Activated T-cell treated with anti-CD3 and anti-CD28 coated beads for 4 hours (primary cell): ENCODE measurements around the gene POU2F1.

Experiments
- DNase-seq: peaks from one replicate; pipeline ENCODE4 v3.0.0-alpha.2; 2020

Gene POU2F1

DNA sequence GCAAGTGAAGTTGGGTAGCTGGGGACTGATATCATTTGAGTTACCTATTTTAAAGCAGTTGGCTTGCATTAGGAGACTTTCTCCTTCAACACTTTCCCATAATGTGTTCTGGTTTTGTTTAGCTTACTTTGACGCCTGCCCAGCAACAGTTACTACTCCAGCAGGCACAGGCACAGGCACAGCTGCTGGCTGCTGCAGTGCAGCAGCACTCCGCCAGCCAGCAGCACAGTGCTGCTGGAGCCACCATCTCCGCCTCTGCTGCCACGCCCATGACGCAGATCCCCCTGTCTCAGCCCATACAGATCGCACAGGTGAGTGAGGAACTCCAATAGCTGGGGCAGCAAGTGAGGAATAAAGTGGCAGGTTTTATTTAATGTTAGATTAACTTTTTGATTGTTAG, 153.3 kb downstream of the POU2F1 start:
- DNase-seq, result no peak

DNA sequence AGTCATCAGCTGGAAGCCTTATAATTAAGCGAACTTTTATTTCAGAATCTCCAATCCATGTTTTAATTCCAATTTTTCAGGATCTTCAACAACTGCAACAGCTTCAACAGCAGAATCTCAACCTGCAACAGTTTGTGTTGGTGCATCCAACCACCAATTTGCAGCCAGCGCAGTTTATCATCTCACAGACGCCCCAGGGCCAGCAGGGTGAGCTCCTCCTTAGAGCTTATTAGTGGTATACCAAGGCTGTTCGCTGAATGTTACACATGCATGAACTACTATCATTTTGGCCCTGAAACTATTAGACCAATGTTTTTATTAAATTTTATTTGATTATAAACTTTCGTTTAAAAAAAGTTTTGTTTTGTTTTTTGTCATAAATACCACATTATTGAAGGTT, 155.3 kb downstream of the POU2F1 start:
- DNase-seq, result no peak

DNA sequence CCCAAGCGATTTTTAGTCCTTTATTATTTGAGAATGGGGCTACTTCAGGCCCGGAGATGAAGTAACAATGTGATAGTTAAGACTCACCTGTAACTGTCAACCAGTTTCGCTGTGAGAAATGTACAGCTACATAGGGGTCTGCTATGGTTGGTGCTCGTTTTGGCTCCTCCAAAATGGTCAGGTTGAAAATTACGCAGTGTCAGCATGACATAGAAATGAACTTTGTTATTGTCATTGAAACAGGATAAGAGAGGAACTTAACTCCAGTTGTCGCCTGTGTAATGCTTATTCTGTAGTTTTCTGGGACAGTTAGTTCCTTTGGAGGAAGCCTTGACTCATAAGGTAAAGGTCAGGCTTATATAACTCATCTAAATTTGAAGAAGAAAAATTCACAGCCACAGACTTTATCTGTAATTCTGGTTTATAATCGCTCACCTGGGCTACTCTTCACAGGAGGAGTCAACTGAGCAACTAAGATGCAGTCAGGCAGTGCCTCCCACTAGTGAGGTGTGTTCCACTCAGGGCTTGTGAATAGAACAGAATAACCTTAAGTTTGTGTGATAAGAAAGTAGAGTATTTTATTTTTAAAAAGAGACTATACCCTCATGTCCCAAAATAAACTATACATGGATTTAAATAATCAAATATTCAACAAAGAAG, 166.7 kb downstream of the POU2F1 start:
- no peak for DNase-seq

DNA sequence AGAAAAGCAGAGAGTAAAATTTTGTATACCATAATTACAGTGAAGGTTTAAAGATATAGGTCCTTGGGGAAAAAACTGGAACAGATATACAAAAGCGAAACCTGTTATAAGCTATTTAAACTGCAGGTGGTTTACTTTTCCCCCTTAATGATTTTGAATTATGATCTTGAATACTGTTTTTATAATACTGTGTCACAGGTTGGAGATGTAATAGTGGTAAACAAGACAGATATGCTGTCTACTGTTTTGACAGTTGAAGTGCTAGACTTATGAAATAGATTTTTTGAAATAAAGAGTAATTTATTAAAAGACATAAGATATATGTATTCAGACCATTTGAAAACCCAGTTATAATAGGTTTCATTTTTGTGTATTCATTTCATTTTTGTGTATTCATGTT, 168.3 kb downstream of the POU2F1 start:
- no peak for DNase-seq

DNA sequence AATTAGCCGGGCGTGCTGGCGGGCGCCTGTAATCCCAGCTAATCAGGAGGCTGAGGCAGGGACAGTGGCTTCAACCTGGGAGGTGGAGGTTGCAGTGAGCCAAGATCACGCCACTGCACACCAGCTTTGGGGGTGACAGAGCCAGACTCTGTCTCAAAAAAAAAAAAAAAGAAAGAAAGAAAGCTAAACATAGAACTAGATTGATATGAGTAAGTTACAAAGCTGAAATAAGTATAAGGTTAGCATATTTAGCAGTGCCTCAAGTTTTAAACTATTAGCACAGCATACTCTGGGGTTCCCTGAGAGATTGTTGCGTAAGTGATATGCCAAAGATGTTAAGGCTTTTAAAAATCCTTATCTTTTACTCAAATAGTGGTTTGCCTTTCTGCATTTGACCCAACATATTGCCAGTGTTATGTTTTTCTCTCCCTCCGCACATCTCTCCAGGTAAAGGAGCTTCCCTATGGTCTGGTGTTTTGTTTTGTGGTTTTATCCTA, 171.6 kb downstream of the POU2F1 start:
- no peak for DNase-seq

DNA sequence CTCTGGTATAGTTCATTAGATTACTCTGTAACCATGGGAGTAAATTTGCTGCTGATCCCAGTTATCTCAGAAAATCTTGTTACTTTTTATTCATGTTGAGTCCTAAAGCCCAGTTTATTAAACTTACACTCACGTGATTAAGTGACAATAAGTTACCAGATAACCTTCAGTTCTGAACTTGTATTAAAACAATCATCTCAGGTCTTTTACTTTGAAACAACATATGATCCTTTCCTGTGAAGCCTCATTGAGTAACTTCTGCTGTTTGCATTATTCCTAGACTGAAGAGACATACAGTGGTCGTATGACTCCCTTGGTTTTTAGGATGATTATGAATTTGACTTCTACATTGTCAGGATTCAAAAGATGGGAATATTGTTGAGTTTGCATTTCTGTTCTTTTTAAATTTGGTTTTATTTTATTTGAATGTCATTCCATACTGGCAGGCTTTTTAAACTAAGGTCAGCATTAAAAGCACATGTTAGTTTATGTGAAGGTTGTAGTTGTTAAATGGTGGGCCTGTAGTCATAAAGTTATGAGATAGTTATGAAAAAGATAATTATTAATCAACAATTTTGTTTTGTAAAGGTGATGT, 179.8 kb downstream of the POU2F1 start:
- DNase-seq, result no peak

DNA sequence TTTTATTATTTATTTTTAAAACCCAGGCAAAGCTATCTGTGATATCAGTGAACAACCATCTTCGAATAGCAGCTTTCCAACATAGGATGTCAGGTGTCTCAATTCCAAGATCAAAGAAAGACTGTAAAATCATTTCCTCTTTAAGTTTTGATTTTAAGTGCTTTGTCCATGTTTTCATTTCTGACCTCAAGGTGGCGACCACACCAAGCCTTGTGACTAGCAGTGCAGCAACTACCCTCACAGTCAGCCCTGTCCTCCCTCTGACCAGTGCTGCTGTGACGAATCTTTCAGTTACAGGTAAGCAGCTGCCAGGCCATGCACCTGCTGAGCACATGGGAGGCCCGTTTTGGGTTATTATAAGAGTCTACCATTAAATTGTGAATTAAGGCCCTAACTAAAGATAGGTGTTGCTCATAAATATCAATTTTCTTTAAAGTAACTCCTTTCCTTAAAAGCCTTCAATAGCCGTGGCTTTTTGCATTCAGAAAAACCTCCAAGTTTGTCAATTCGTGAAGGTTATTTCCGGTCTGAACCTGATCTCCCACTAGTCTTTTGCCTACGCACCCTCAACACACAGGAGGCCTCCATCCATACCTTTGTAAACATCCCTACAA, 180.7 kb downstream of the POU2F1 start:
- peak; percentile 21 for DNase-seq

DNA sequence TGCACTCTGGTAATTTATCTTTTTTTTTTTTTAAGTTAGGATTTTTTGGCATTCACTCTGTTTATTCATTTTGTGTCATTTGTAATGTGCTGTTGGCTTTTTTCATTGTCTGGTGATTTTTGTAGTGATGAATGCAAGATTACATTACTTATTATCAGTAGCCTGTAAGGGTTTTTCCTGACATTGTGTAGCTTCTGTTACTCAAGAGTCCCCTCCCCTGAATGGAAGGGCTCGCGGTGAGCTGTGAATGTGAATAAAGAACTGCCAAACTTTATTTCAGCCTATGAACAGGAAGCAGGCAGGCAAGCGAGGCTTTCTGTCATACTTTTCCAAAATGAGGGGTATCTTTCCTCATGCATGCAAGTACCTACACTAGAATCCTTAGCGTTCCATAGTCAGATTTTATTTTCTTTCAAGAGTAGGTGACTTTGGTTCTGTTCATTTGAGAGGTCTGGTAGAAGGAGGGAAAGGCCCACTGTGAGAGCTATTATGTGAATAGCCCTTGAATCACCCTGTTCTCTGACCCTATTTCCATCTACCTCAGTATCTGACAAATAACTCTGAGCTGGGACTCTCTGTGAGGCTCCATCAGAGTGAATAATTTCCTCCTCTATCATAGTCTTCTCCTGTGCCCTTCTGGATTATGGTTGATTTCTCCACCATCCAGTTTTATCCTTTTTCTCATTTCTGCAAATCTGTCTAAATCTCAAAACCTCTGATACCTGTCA, 183.6 kb downstream of the POU2F1 start:
- no peak for DNase-seq

DNA sequence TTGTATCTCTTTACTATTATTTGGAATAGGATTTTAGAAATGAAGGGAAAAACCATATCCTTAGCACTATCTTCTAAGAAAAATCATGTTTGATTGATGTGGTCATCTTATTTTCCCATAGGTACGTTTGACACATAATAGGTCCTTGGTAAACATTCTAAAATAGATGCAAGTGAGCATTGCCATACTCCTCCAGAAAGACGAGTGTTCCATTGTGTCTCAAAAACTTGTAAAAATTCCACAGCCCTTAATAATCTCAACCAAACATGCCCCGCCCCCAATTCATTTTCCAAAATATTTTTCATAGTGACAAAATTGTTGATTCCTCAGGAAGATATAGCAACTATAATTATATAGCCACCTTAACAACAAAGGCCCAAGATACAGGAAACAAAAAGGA, 184.2 kb downstream of the POU2F1 start:
- DNase-seq, result no peak

DNA sequence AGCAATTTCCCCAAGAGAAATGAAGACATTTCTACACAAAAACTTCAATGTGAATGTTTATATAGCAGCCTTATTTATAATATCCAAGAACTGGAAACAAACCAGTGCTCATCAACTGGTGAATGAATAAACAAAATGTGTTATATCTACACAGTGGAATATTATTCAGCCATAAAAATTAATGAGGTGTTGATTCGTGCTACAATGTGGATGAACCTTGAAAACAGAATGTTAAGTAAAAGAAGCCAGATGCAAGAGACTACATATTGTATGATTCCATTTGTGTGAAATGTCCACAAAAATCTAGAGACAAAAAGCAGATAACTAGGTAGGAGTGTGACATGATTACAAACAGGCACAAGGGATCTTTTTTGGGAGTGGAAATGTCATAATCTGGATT, 187.7 kb downstream of the POU2F1 start:
- no peak for DNase-seq

DNA sequence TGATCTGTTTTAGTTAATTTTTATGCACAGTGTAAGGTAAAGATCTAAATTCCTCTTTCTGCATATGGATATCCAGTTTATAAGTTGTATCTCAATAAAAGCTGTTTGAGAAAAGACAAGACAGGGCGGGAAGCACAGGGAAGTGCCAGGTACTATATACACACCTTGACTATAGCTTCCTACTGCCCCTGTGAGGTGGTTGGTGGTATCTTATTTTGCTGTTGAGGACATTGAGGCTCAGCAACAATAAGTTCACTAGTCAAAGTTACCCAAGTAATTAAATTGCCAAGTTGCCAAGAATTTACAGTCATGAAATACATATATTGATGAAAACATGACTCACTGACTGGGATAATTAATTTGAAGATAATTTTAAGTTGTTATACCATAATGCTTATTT, 188.5 kb downstream of the POU2F1 start:
- DNase-seq, result no peak

DNA sequence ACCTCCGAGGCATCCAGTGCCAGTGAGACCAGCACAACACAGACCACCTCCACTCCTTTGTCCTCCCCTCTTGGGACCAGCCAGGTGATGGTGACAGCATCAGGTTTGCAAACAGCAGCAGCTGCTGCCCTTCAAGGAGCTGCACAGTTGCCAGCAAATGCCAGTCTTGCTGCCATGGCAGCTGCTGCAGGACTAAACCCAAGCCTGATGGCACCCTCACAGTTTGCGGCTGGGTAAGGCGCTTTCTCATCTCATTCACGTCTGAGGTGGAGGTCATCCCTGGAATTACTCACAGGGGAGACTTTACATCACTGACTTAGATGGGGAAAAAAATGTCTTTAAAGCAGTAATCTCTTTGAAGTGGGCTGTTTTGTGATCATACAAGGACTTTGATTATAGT, 191.4 kb downstream of the POU2F1 start:
- DNase-seq, result no peak

DNA sequence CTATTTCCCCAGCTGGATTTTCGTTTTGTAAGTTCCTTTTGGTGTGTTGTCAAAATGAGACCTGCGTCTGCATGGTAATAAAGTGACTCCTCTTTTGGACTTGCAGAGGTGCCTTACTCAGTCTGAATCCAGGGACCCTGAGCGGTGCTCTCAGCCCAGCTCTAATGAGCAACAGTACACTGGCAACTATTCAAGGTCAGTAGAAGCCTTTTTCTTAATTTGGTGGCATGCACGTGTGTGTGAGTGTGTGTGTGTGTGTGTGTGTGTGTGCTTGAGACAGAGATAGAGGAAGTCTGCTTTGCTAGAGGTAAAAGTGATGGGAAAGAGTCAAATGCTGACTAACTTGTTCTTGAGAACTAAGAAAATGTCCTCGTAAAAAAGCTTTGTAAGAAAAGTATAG, 192.2 kb downstream of the POU2F1 start:
- no peak for DNase-seq

DNA sequence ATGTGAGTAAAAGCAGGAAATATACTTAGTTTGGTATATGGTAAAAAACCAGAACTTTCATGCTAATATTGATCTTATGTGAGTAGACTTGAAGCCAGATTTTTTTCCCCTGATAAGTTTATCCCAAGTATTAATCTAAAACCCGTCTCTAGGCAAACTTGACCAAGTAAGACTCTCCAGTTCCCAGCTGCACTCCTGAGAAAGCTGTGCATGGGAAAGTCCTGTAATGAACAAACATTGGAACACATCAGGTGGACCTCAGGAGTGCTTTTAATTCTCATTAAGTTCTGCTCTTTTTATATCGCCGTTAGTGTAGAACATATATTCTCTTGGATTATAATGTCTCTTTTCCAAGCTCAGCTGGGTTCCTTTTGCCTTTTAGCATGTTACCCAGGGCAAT, 192.6 kb downstream of the POU2F1 start:
- no peak for DNase-seq

DNA sequence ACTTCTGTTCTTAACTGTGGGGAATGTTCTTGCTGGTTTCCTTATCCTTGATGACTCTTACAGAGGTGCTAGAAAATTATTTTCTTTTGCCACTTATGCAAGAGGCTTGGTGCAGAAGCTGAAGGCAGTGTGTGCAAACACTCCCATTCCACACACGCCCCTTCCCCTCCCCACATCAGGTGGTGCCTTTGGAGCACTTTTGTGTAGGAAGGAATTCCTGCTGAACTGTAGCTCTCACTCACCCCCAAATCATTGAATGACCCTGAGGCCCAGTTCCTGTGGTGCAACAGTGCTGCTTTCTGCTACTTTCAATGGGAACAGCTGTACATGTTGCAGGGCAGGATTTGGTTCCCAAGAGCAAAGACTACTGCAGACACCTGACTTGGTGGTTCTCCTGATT, 195.8 kb downstream of the POU2F1 start:
- DNase-seq, result no peak

DNA sequence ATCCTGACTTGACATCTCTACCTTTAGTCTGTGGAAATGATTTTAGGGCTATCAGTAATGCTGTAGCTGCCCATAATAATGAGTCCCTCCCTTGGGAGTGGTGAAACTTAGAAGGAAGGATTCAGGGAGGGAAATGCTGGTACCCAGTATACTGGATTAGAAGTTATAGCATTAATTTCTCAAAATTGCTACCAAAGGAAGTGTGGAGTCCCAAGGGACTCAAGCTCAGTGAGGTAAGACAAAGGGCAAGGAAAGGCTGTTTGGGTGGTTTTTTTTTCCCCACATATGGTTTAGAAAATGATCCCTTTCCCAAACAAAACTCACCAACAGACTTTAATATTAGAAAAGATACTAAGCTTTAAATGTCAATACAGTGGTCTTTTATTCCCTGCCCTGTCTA, 197.7 kb downstream of the POU2F1 start:
- DNase-seq, result no peak

DNA sequence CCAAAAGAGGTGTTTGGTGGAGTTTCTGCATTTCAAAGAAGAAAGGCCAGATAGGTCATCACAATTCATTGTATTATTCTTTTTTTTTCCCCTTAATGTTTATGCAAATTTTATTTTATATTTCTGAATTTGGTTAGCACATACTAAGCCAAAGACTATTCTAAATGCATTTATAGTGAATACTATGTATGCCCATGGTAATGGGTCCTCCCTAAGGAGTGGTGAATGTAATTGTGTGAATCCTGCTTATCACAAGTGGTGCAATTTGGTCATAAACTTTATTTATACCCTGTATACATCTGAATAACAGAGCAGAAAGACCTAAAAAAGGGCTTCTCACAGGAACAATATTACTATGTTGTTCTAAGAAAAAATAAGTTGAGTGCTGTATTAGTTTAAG, 198.6 kb downstream of the POU2F1 start:
- DNase-seq, result no peak

DNA sequence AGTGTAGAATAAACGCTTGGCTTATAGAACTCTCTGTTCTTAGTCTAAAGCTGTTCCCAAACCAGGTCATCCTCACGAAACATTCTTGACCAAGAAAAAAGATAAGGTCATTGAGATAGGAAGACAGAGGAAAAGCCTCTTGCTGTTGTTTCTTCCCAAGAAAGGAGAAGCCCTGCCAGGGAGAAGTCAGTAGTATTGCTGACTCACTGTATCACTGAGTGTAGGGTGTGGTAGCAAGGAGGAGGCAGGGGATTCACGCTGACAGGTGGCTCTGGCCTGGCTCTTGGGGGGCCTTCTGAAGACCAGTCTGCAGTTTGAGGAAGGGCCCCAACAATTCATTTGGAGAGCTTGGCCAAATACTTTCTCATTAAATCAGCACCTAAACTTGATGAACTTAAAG, 199.8 kb downstream of the POU2F1 start:
- no peak for DNase-seq

DNA sequence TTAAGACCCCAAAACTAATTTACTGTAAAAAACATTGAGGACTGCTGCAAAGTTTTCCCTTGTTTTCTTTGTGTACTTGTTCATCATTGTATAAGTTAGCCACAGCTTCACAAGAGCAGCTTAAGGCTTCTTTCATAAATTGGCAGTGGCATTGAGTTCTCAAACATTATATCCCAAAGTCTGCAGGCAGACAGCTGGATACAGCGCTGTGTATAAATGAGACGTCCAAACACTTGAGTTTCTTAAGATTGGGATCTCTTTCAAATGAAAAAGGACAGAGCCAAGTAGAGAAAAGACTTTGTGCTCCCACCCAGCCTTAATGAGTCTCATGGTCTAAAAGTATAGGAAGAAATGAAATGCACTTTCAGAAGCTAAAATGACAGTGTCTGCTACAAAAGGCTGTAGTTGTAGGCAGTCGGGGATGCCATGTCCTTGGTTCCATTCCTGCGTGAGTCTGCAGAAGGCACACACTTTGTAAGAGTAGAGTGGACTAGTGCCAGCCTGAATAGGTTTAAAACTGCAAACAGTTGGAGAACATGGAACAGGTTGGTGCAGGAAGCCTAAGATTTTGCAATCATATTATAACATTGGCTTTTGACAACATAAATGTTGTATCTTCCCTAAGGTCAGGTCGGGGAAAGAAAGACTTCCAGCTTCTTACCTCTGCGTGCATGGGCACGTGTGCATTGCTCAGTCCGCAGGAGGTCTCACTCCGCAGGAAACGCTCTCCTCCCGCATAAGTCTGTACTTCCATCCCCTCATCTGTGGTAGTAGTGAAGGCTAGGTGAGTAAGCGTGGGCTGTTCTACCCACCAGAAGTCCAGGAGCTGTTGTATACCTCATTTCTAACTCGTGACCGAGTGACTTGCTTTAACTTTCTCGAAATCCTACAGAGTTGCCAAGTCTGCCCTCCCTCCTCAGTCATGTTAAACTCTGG, 203.3 kb downstream of the POU2F1 start:
- no peak for DNase-seq

DNA sequence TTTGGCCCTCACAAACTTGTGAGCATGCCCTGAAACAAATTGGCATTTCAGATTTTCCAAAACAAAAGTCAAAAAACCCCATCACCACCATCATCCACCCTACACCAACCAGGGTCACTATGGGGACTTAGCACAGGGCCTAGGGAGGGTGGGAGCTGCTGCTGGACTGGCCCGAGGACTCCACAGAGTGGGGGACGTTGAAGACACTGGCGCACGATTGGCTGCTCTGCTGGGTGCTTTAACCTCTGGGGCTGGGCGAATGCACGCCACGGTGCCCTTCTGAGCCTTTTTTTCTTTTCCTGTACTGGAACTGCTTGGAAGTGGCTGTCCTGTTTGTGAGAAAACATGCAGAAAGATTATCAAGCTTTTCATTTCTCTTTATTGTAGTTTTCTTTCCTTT, 204.8 kb downstream of the POU2F1 start:
- no peak for DNase-seq

DNA sequence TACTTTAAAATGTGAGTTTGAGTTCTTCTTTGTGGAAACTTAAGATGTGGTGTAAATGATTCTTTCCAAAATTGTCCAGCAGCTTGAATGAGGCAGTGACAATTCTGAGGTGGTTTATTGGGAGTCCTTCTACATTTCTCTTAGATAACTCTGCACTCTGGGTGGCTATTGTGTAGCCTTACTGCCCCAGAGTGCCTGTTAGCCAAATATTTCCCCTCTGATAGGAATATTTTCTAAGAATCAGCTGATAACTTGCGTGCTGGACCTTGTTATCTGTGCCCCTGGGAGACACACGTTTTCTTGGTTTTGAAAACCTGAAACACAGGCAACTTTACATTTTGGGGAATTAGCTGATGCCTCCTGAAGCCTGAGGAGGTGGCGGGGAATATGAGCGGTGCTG, 206.0 kb downstream of the POU2F1 start:
- no peak for DNase-seq

DNA sequence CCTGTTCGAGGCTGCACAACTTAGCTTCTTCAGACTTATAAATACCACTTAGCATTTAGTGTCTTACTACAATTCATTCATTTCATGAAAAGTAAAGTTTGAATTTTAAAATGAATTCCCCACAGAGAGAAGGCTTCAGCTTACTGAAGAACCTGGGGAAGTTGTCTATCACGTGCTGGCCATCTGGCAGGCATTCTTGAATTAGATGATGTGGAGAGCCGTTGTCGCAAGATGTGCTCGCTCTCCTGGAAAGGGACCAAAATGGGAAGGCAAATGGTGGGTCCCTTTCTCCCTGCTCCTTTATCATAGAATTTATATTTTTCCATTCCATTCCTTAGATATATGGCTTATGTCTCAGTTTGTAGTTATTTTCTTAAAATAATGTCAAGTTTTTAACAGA, 207.2 kb downstream of the POU2F1 start:
- DNase-seq, result no peak

DNA sequence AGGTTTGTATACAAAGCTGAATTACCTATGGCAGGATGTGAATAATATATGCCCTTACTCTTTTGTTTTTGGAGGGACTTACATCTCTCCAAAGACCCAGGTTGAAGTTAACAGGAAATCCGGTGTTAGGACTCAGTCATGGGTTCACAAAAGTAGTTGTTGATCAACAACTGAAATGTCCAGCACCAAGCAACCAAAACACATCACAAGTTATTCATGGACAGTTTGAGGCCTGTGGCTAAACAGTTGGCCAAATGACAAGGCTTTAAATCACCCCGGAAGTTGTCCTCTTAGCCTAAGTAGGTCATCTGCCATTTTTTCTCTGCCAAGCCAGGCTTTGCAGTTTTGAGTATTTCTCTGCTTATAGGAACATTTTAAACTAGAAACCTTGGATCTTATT, 207.7 kb downstream of the POU2F1 start:
- DNase-seq, result no peak
